ENCODE results near the gene PCNP. TPM values are rescaled to one million over a fixed set of nuclear protein-coding genes. Genes with fewer than 3 reads are reported as not detected.
"Not testable (repeated sequence)": the region's sequence is repeated elsewhere in the genome, so short reads cannot be mapped to it uniquely, and the experiment has no call there.

Gene PCNP
- total RNA-seq, 4 donors from 2014 or later, result 107 to 159 (median 130) TPM

DNA sequence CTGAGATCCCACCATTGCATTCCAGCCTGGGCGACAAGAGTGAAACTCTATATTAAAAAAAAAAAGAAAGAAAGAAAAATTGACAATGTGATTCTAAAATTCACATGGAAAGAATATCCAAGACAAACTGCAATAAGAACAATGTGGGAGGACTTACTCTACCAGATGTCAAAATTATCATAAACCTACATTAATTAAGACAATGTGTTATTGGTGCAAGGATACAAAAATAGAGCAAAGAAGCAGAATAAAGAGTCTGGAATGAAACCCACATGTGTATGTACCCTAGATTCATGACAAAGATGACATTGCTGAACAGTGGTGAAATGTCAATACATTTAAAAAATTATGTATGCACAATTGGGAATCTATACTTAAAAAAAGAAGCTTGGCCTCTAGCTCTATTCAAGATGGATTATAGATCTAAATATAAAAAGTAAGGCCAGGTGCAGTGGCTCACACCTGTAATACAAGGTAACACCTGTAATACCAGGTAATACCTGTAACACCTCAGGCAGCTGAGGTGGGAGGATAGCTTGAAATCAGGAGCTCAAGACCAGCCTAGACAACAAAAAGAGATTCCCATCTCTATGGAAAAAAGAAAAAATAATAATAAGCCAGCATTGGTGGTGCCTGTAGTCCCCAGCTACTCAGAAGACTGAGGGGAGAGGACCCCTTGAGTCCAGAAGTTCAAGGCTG, 57.3 kb downstream of the PCNP start:
- Histone ChIP-seq H3K9me3 (no peaks in the 10 kb centered on the region), H3K36me3 (no peaks in the 10 kb centered on the region), H3K4me1 (no peaks in the 10 kb centered on the region), H3K4me3 (no peak overlapping the region), H3K27ac (no peak overlapping the region), H3K27me3 (no peaks in the 10 kb centered on the region)
- no peak for ATAC-seq
- TF ChIP-seq EP300 (IDR thresholded peaks at IDR 0.05) (no peak), POLR2A (IDR thresholded peaks at IDR 0.05) (no peak), POLR2AphosphoS5 (IDR thresholded peaks at IDR 0.05) (no peak)
- TF ChIP-seq, protein P1, sequence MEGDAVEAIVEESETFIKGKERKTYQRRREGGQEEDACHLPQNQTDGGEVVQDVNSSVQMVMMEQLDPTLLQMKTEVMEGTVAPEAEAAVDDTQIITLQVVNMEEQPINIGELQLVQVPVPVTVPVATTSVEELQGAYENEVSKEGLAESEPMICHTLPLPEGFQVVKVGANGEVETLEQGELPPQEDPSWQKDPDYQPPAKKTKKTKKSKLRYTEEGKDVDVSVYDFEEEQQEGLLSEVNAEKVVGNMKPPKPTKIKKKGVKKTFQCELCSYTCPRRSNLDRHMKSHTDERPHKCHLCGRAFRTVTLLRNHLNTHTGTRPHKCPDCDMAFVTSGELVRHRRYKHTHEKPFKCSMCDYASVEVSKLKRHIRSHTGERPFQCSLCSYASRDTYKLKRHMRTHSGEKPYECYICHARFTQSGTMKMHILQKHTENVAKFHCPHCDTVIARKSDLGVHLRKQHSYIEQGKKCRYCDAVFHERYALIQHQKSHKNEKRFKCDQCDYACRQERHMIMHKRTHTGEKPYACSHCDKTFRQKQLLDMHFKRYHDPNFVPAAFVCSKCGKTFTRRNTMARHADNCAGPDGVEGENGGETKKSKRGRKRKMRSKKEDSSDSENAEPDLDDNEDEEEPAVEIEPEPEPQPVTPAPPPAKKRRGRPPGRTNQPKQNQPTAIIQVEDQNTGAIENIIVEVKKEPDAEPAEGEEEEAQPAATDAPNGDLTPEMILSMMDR (IDR thresholded peaks at IDR 0.05), result no peak
- WGBS, 2 donors (ENCODE audit: low coverage in 1 of 2), result 75 to 86% methylated on average over 1 of the region's 1 CpG

DNA sequence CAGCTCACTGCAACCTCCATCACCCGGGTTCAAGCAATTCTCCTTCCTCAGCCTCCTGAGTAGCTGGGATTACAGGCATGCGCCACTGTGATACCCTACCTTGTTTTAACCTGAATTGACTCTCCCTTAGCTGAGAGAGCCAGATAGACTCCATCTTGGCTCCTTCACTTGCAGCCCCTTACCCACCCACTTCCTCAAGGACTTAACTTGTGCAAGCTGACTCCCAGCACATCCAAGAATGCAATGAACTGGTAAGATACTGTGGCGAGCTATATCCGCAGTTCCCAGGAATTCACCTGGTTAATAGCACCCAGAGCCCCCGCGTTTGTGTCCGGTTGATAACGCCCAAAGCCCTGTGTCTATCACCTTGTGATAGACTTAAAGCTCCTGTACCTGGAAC, 58.0 kb downstream of the PCNP start:
- H3K9me3 ChIP-seq, H3K27ac ChIP-seq, H3K4me1 ChIP-seq, H3K4me3 ChIP-seq, H3K27me3 ChIP-seq, ATAC-seq, H3K36me3 ChIP-seq: not testable (repeated sequence)
- 88 to 92% methylated on average over 8 of the region's 8 CpGs for whole genome bisulfite sequencing, 2 donors (ENCODE audit: low coverage in 1 of 2)

DNA sequence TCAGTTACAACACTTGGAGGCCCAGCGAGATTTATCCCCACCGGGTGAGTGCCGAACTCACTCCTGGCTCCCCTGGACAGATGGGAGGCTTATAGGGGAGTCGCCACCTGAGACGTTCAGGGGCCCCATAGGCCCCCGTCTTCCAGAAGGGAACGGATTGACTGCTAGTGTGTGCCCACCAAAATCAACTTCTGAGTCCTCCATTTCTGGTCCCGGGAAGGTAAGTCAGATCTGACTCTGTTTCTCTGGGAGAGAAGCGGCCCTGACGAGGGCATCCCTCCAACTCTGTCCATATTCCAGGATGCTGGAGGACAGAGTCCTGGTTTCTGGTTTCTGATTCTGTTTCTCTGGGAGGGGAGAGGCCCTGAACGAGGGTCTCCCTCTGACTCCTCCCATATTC, 58.6 kb downstream of the PCNP start:
- TF ChIP-seq POLR2AphosphoS5 (IDR thresholded peaks at IDR 0.05) (no peak), EP300 (IDR thresholded peaks at IDR 0.05) (no peak)
- no peak for ATAC-seq
- no peak overlapping the region for H3K27ac ChIP-seq
- no peak overlapping the region for H3K4me3 ChIP-seq
- no peaks in the 10 kb centered on the region for H3K36me3 ChIP-seq
- 45% methylated on average over 3 of the region's 11 CpGs; no CpG with 5 or more reads in 1 of the 2 donors for WGBS, 2 donors (ENCODE audit: low coverage in 1 of 2)
- no peaks in the 10 kb centered on the region for H3K9me3 ChIP-seq
- H3K27me3 ChIP-seq, result no peaks in the 10 kb centered on the region
- H3K4me1 ChIP-seq, result no peaks in the 10 kb centered on the region

DNA sequence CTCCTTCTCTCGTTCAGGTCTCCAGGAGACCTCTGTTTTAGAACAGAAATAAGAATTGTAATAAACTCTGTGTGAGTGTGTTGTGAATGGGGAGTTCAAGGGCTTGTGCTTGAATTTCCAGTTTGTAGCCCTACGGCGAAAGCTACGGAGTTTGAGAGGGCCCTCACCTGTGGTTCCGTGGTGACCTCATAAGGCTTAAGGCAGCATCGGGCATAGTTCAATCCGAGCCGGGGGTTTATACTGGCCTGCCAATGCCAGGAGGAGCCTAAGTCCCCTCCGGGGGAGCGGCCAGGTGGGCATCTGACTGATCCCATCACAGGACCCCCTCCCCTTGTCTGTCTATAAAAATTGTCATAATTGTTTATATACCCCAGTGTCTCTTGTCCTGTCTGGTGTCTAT, 59.2 kb downstream of the PCNP start:
- Histone ChIP-seq H3K4me3 (no peak overlapping the region), H3K27me3 (no peaks in the 10 kb centered on the region), H3K4me1 (no peaks in the 10 kb centered on the region), H3K9me3 (no peaks in the 10 kb centered on the region), H3K27ac (no peak overlapping the region), H3K36me3 (no peaks in the 10 kb centered on the region)
- WGBS, 2 donors (ENCODE audit: low coverage in 1 of 2), result 80 to 88% methylated on average over 3 of the region's 10 CpGs
- no peak for ATAC-seq
- no peak for TF ChIP-seq EP300 (IDR thresholded peaks at IDR 0.05)
- TF ChIP-seq POLR2AphosphoS5 (IDR thresholded peaks at IDR 0.05), result no peak
- no peak for TF ChIP-seq POLR2A (IDR thresholded peaks at IDR 0.05)
- TF ChIP-seq, protein P1 (IDR thresholded peaks at IDR 0.05), result no peak

DNA sequence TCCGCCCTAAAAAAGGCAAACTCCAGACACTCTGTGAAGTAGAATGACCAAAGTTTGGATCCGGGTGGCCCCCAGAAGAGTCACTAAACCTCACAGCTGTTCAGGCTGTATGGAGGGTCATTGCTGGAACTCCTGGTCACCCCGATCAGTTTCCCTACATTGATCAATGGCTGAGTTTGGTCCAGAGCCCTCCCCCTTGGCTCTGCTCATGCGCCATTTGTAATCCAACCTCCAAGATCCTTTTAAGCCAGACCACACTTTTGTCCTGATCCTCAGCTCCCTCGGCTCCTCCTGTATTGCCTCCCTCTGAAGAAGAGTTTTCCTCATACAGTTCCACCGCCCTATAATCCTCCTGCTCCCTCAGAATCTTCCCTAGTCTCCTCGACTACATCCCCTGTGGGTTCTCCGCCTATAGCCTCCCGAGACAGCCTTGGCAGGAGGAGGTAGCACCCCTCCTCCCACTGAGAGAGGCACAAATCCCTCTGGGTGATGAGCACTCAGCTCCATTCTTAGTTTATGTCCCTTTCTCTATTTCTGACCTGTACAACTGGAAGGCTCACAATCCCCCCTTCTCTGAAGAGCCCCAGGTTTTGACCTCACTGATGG, 60.7 kb downstream of the PCNP start:
- Histone ChIP-seq H3K4me3 (no peak overlapping the region), H3K9me3 (no peaks in the 10 kb centered on the region), H3K36me3 (no peaks in the 10 kb centered on the region), H3K27me3 (no peaks in the 10 kb centered on the region), H3K4me1 (no peaks in the 10 kb centered on the region), H3K27ac (no peak overlapping the region)
- TF ChIP-seq, protein P1 (IDR thresholded peaks at IDR 0.05), result no peak
- TF ChIP-seq POLR2AphosphoS5 (IDR thresholded peaks at IDR 0.05) (no peak), POLR2A (IDR thresholded peaks at IDR 0.05) (no peak), EP300 (IDR thresholded peaks at IDR 0.05) (no peak)
- no peak for ATAC-seq
- 70 to 80% methylated on average over 4 to 7 of the region's 9 CpGs for WGBS, 2 donors (ENCODE audit: low coverage in 1 of 2)

DNA sequence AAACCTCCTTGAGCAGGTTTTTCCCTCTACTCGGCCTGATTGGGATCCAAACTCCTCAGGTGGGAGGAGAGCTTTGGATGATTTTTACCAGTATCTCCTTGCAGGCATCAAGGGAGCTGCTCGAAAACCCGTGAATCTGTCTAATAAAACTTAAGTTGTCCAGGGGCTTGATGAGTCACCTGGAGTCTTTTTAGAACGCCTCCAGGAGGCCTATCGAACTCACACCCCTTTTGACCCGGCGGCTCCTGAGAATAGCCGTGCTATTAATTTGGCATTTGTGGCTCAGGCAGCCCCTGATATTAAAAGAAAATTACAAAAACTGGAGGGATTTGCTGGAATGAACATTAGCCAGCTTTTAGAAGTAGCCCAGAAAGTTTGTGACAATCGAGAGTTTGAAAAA, 61.4 kb downstream of the PCNP start:
- no peak for TF ChIP-seq POLR2AphosphoS5 (IDR thresholded peaks at IDR 0.05)
- 81 to 87% methylated on average over 3 to 4 of the region's 9 CpGs for WGBS, 2 donors (ENCODE audit: low coverage in 1 of 2)
- H3K27ac ChIP-seq, result no peak overlapping the region
- H3K4me3 ChIP-seq, result no peak overlapping the region
- H3K4me1 ChIP-seq, result no peaks in the 10 kb centered on the region
- no peaks in the 10 kb centered on the region for H3K9me3 ChIP-seq
- no peaks in the 10 kb centered on the region for H3K36me3 ChIP-seq
- no peaks in the 10 kb centered on the region for H3K27me3 ChIP-seq
- ATAC-seq, result no peak

All from gastroesophageal sphincter (tissue), 4 donors.